CD4-positive, alpha-beta T cell (primary cell): ENCODE data around the gene MEF2B. TPM values are rescaled to one million over a fixed set of nuclear protein-coding genes. Genes with fewer than 3 reads are reported as not detected.
A peak's percentile ranks its signal among the peaks of the same experiment; 100 is the strongest.

ENCODE experiments used
- ATAC-seq: fragments of 200-7000 bp; cut with Tn5 transposase; one replicate; pipeline ENCODE4 v1.10.0; 2022; ENCODE audit warnings: mild to moderate bottlenecking; ENCODE audit not compliant: poor library complexity
- CTCF ChIA-PET: fragments of 350-600 bp; sonication (Branson Sonifier 250); formaldehyde crosslinking; loops from one replicate; lab custom pipeline; 2021; ENCODE audit warnings: antibody characterized with exemption, inconsistent platforms; lab: Charles Lee
- POLR2A ChIA-PET: fragments of 350-600 bp; sonication (Branson Sonifier 250); formaldehyde crosslinking; loops from one replicate; lab custom pipeline; 2021; ENCODE audit warnings: antibody characterized with exemption, inconsistent platforms; lab: Charles Lee
- DNase-seq, 14 experiments: peaks; one replicate each; pipeline ENCODE4 v3.0.0-alpha.2; 2013 to 2020; ENCODE audit warnings: mixed read lengths in 2 of 14
- H3K27ac ChIP-seq, 2 donors: one replicate each; pipeline versions ENCODE4 v1.5.1 to v1.7.0; 2013; ENCODE audit warnings: low read length in 2 of 2, low read depth in 1 of 2, mild to moderate bottlenecking in 1 of 2
- H3K27me3 ChIP-seq, 2 experiments: 1 replicate in 1 of 2; 2 replicates in 1 of 2; pipeline versions ENCODE4 v1.6.1 to v1.7.0; 2013; ENCODE audit warnings: low read length in 2 of 2, control low read depth in 1 of 2, mild to moderate bottlenecking in 1 of 2, moderate library complexity in 1 of 2; ENCODE audit not compliant: insufficient read depth in 2 of 2, control insufficient read depth in 1 of 2
- H3K36me3 ChIP-seq: one replicate; pipeline ENCODE4 v1.6.1; 2013; ENCODE audit warnings: low read length, control low read depth; ENCODE audit not compliant: insufficient read depth
- H3K4me1 ChIP-seq: one replicate; pipeline ENCODE4 v1.6.1; 2013; ENCODE audit warnings: low read length, control low read depth; ENCODE audit not compliant: insufficient read depth
- H3K4me3 ChIP-seq: one replicate; pipeline ENCODE4 v1.5.1; 2013; ENCODE audit warnings: mild to moderate bottlenecking, low read length, moderate library complexity
- H3K9me3 ChIP-seq, 2 experiments: 1 replicate in 1 of 2; 2 replicates in 1 of 2; pipeline versions ENCODE4 v1.6.1 to v1.7.0; 2013; ENCODE audit warnings: low read length in 2 of 2, mild to moderate bottlenecking in 2 of 2, control low read depth in 1 of 2, moderate library complexity in 1 of 2; ENCODE audit not compliant: control insufficient read depth in 1 of 2, insufficient read depth in 1 of 2
- H3K27ac Mint-ChIP-seq: one replicate; pipeline ENCODE4 v1.8.0; 2020; ENCODE audit warnings: mixed read lengths
- H3K27me3 Mint-ChIP-seq: one replicate; pipeline ENCODE4 v1.8.0; 2021; ENCODE audit warnings: mixed read lengths
- H3K36me3 Mint-ChIP-seq: one replicate; pipeline ENCODE4 v1.8.0; 2021; ENCODE audit warnings: low read depth, mixed read lengths
- H3K4me1 Mint-ChIP-seq: one replicate; pipeline ENCODE4 v1.8.0; 2021; ENCODE audit warnings: low read depth, mixed read lengths
- H3K4me3 Mint-ChIP-seq: one replicate; pipeline ENCODE4 v1.8.0; 2020; ENCODE audit warnings: mild to moderate bottlenecking, mixed read lengths
- H3K9me3 Mint-ChIP-seq: one replicate; pipeline ENCODE4 v1.8.0; 2020; ENCODE audit warnings: mixed read lengths
- intact Hi-C, 2 experiments: fragments of 100-400 bp; cut with DNase I in 1 of 2; cut with micrococcal nuclease in 1 of 2; formaldehyde crosslinking; loops; one replicate each; pipeline versions ENCODE4 v1.15.1 to v1.9.0; 2023 to 2025; cut with DNase I, micrococcal nuclease
- total RNA-seq, 174 experiments: library from RNA in 2 of 174; stranded (reverse) in 2 of 174; gene quantifications; one replicate each; pipeline ENCODE4 v1.2.3 and lab custom pipeline; 2021 to 2026
- TF ChIP-seq, protein P1 (sequence below): fragments of 200-600 bp; IDR thresholded peaks from one replicate; pipeline ENCODE4 v1.8.0; 2022; ENCODE audit warnings: antibody characterized with exemption, mild to moderate bottlenecking

The MEF2B gene
- total RNA-seq, 2 experiments from 2014 or later, result 1.9 to 3.0 TPM

DNA sequence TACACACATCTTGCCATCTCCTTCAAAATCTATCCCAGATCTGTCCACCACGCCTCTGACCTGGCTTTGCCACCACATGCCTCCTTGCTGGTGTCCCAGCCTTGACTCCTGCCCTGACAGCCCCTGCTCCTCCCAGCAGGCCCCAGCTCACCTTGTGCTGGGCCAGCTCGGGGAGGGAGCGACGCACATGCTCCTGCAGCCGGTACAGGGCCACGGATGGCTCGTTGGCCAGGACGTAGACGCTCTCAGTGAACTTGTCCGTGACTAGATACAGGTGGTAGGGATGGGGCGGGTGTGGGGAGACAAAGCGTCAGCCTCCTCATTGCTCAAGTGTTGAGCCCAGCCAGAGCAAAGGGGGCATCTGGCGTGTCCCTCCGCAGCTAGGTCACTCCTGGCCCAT lies 16.7 kb upstream of the MEF2B start:
- Mint-ChIP-seq H3K27ac (no peak overlapping the region), H3K4me1 (peaks cover 36% of the 10 kb centered on the region), H3K36me3 (peaks cover 42% of the 10 kb centered on the region), H3K27me3 (no peaks in the 10 kb centered on the region), H3K9me3 (no peaks in the 10 kb centered on the region), H3K4me3 (peak overlapping the region; percentile 34)
- intact Hi-C loops, result loop anchor here (1.0 to 5.0 kb wide), 2 partner anchors 39 to 306 kb away; no protein-coding TSS in a partner anchor
- Histone ChIP-seq H3K27me3 (no peaks in the 10 kb centered on the region), H3K4me3 (no peak overlapping the region), H3K9me3 (no peaks in the 10 kb centered on the region), H3K36me3 (peaks cover 37% of the 10 kb centered on the region), H3K27ac (no peak overlapping the region), H3K4me1 (peaks cover 30% of the 10 kb centered on the region)
- ATAC-seq (no peak), DNase-seq (no peak)
- TF ChIP-seq, protein P1, sequence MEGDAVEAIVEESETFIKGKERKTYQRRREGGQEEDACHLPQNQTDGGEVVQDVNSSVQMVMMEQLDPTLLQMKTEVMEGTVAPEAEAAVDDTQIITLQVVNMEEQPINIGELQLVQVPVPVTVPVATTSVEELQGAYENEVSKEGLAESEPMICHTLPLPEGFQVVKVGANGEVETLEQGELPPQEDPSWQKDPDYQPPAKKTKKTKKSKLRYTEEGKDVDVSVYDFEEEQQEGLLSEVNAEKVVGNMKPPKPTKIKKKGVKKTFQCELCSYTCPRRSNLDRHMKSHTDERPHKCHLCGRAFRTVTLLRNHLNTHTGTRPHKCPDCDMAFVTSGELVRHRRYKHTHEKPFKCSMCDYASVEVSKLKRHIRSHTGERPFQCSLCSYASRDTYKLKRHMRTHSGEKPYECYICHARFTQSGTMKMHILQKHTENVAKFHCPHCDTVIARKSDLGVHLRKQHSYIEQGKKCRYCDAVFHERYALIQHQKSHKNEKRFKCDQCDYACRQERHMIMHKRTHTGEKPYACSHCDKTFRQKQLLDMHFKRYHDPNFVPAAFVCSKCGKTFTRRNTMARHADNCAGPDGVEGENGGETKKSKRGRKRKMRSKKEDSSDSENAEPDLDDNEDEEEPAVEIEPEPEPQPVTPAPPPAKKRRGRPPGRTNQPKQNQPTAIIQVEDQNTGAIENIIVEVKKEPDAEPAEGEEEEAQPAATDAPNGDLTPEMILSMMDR, result no peak
- ChIA-PET POLR2A (interaction anchor here (1.0 kb wide), 1 partner anchor 123 kb away, joined by 3 read pairs; no protein-coding TSS in a partner anchor), CTCF (no interaction called here)

DNA sequence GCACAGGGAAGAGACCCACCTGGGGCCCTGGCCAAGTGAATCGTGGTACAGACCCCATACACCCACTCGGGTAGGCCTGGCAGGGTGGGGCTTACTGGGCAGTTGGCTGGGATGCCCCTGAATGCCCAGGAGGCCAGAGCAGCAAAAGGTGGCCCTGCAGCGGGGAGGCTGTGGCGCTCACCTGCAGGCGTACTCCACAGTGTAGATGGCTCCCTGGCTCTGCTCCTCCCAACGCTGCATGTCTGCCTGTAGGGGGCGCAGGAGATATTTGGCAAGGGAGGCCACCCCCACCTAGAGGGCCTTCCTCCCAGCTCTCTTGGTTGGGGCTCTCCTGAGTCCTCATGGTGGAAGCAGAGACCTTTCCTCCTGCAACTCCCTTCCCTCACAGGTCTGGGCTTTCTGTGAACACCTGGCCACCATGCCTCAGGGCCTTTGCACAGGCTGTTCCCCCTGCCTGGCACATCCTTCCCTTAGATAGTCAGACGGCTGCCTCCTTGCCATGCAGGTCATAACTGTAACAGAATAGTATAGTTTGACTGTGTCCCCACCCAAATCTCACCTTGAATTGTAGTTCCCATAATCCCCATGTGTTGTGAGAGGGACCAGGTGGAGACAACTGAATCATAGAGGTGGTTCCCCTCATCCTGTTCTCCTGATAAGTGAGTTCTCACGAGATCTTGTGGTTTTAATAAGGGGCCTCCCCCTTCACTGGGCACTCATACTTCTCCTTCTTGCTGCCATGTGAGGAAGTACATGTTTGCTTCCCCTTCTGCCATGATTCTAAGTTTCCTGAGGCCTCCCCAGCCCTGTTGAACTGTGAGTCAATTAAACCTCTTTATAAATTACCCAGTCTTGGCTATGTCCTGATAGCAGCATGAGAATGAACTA lies 16.0 kb upstream of the MEF2B start:
- H3K4me1 Mint-ChIP-seq, result peaks cover 29% of the 10 kb centered on the region
- Histone ChIP-seq H3K9me3 (no peaks in the 10 kb centered on the region), H3K27me3 (no peaks in the 10 kb centered on the region), H3K4me3 (no peak overlapping the region), H3K27ac (no peak overlapping the region), H3K4me1 (peaks cover 25% of the 10 kb centered on the region), H3K36me3 (peaks cover 43% of the 10 kb centered on the region)
- H3K4me3 Mint-ChIP-seq, result peak overlapping the region; percentile 34
- DNase-seq (peak; percentile 43 to 81 (median 54)), ATAC-seq (peak; percentile 90)
- H3K9me3 Mint-ChIP-seq, result no peaks in the 10 kb centered on the region
- intact Hi-C loops, result loop anchor here (1.0 to 5.0 kb wide), 2 partner anchors 39 to 306 kb away; no protein-coding TSS in a partner anchor
- TF ChIP-seq, protein P1, result peak; percentile 58
- H3K27ac Mint-ChIP-seq, result no peak overlapping the region
- H3K27me3 Mint-ChIP-seq, result no peaks in the 10 kb centered on the region
- ChIA-PET CTCF (interaction anchor here (1.0 kb wide), 2 partner anchors 39 to 304 kb away, joined by 3 to 6 read pairs; no protein-coding TSS in a partner anchor), POLR2A (no interaction called here)
- peaks cover 44% of the 10 kb centered on the region for H3K36me3 Mint-ChIP-seq

DNA sequence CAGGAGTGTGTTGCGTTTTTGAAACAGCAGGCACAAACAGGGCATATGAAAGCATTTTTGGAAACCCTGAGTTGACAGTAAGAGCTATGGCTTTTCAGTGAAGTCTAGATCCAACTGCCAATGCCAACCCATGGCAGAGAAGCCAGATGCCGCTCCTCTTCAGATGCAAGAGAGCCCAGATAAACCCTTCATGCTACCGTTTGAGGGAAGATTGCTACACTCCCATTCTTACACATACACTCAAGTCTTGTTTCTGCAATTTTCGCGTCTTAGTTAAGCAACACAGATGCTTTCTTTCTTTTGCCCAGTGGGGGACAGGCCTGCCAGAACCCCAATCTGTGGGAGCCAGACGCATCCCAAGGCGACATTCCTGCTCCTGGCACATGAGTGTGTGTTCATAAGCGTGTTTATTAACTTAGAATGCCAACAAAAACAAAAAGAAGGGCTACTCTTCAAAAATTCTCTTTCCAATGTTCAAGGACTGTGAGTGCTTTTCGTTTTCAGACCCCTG lies 11.5 kb upstream of the MEF2B start:
- TF ChIP-seq, protein P1, result no peak
- H3K36me3 ChIP-seq, result peaks cover 67% of the 10 kb centered on the region

More for the DNA sequence above, 11.5 kb upstream of the MEF2B start:
- CTCF ChIA-PET, result no interaction called here
- Histone ChIP-seq H3K27ac (no peak overlapping the region), H3K27me3 (no peaks in the 10 kb centered on the region), H3K4me1 (no peaks in the 10 kb centered on the region), H3K4me3 (no peak overlapping the region), H3K9me3 (no peaks in the 10 kb centered on the region)
- Mint-ChIP-seq H3K27me3 (no peaks in the 10 kb centered on the region), H3K27ac (no peak overlapping the region), H3K36me3 (peaks cover 49% of the 10 kb centered on the region), H3K9me3 (no peaks in the 10 kb centered on the region), H3K4me3 (no peak overlapping the region), H3K4me1 (peaks cover 7% of the 10 kb centered on the region)
- POLR2A ChIA-PET, result no interaction called here
- intact Hi-C loops, result no loop called here
- DNase-seq, result no peak
- ATAC-seq, result no peak
